ENCODE data around the gene TDRD10.

Gene TDRD10

DNA sequence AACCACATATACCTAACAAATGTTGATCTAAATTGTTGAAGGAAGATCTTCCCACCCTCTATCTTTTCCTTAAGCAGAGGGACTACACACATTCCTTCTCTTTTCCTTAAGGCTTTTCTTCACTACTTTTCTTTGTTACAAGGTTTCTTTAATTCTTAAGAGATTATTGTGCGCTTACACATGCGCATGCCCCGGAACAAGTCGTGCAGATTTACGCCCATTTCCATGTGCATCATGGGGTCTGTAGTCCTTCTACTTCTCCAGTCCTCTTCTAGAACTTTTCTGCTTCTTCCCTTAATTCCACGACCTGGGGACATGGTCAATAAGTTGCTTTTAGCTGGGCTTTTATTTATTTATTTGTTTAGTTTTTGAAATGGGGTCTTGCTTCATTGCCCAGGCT lies 63.9 kb downstream of the TDRD10 start:
- TF ChIP-seq, protein P1, sequence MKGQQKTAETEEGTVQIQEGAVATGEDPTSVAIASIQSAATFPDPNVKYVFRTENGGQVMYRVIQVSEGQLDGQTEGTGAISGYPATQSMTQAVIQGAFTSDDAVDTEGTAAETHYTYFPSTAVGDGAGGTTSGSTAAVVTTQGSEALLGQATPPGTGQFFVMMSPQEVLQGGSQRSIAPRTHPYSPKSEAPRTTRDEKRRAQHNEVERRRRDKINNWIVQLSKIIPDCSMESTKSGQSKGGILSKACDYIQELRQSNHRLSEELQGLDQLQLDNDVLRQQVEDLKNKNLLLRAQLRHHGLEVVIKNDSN (IDR thresholded peaks at IDR 0.05) = no peak
- TF ChIP-seq CREB1 (IDR thresholded peaks at IDR 0.05; ENCODE audit: low read depth) (no peak), YY1 (IDR thresholded peaks at IDR 0.05; ENCODE audit: low read depth) (no peak), EGR1 (IDR thresholded peaks at IDR 0.05) (no peak), EP300 (IDR thresholded peaks at IDR 0.05; ENCODE audit: borderline replicate concordance) (no peak), TAF1 (IDR thresholded peaks at IDR 0.05; ENCODE audit: low read depth) (no peak), NFIC (IDR thresholded peaks at IDR 0.05) (no peak), TEAD4 (IDR thresholded peaks at IDR 0.05) (no peak), ZBTB7A (IDR thresholded peaks at IDR 0.05; ENCODE audit: low read depth) (no peak)

DNA sequence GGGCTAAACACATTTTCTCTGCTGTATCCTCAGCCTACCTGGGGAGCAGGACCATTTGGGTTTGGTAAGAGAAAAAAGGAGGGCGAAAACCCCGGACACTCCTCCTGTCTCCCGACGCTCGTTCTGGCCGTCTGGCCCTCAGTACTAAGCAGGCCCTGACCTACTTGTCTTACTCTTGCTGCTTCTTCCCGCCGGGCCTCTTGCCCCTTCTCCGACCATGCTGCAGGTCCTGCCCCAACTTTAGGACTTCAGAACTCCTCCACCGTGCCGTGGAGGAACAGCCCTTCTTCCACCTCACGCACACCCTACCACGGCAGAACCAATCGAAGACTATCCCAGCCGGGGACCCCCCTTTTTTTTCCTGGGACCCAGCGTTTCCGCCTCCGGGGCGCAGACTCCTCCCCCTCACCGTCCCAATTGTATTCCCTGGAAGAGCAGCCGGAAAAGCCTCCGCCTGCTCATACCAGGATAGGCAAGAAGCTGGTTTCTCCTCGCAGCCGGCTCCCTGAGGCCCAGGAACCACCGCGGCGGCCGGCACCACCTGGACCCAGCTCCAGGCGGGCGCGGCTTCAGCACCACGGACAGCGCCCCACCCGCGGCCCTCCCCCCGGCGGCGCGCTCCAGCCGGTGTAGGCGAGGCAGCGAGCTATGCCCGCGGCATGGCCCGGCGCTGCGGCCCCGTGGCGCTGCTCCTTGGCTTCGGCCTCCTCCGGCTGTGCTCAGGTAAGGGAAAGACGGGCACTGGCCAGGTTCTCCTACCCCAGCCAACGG lies 65.6 kb downstream of the TDRD10 start, which contains the start of gene CHRNB2:
Gene CHRNB2, plus strand, starts transcription at position 393 of the 771 bp plus-strand sequence. Its CDS starts 267 bp downstream, at position 660.
- no peak for TF ChIP-seq EP300 (IDR thresholded peaks at IDR 0.05; ENCODE audit: borderline replicate concordance)
- no peak for TF ChIP-seq ZBTB7A (IDR thresholded peaks at IDR 0.05; ENCODE audit: low read depth)
- TF ChIP-seq NFIC (IDR thresholded peaks at IDR 0.05) = no peak
- TF ChIP-seq CEBPB (IDR thresholded peaks at IDR 0.05) = no peak
- TF ChIP-seq, protein P1 (IDR thresholded peaks at IDR 0.05) = peak; percentile 25; the same call in 1 of the 2 replicates
- no peak for TF ChIP-seq CREB1 (IDR thresholded peaks at IDR 0.05; ENCODE audit: low read depth)
- TF ChIP-seq, protein P2, sequence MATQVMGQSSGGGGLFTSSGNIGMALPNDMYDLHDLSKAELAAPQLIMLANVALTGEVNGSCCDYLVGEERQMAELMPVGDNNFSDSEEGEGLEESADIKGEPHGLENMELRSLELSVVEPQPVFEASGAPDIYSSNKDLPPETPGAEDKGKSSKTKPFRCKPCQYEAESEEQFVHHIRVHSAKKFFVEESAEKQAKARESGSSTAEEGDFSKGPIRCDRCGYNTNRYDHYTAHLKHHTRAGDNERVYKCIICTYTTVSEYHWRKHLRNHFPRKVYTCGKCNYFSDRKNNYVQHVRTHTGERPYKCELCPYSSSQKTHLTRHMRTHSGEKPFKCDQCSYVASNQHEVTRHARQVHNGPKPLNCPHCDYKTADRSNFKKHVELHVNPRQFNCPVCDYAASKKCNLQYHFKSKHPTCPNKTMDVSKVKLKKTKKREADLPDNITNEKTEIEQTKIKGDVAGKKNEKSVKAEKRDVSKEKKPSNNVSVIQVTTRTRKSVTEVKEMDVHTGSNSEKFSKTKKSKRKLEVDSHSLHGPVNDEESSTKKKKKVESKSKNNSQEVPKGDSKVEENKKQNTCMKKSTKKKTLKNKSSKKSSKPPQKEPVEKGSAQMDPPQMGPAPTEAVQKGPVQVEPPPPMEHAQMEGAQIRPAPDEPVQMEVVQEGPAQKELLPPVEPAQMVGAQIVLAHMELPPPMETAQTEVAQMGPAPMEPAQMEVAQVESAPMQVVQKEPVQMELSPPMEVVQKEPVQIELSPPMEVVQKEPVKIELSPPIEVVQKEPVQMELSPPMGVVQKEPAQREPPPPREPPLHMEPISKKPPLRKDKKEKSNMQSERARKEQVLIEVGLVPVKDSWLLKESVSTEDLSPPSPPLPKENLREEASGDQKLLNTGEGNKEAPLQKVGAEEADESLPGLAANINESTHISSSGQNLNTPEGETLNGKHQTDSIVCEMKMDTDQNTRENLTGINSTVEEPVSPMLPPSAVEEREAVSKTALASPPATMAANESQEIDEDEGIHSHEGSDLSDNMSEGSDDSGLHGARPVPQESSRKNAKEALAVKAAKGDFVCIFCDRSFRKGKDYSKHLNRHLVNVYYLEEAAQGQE (IDR thresholded peaks at IDR 0.05; ENCODE audit: low read depth) = peak; percentile 97
- TF ChIP-seq, protein P3, sequence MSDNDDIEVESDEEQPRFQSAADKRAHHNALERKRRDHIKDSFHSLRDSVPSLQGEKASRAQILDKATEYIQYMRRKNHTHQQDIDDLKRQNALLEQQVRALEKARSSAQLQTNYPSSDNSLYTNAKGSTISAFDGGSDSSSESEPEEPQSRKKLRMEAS (IDR thresholded peaks at IDR 0.05) = peak; percentile 50; the same call in 1 of the 2 replicates
- TF ChIP-seq TEAD4 (IDR thresholded peaks at IDR 0.05) = 0 out of 2 replicates have a peak, but pooled peaks have one; percentile 30

DNA sequence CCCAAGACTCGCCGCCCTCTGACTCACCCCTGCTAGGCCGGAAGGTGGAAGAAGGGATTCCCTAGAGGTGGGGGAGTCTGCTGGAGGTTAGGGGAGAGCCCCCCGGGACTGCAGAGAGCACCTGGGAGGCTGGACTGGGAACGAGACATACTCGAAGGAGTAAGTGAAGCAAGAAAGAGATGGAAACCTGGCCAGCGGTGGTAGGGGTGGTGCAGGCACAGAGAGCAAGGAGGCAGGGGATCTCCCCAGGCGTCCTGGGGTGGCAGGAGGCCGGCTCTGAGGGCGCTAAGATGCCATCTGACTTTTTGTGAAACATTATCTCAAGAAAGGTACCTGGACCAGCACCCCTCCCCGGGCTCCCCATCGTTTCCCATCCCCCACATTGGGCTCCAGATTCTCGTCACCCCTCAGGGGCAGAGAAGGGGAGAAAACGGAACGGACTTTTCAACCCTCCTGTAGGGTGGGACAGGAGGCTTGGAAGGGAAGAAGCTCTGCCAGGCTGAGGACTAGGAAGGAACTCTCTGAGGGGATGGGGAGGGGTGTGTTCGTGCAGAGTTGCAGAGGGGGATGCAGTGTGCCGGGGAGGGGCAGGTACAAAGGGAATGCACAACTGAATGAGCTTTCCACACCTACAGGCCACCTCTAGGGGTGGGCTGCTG lies 66.3 kb downstream of the TDRD10 start:
- TF ChIP-seq, protein P3 (IDR thresholded peaks at IDR 0.05) = no peak
- no peak for TF ChIP-seq CEBPB (IDR thresholded peaks at IDR 0.05)
- TF ChIP-seq YY1 (IDR thresholded peaks at IDR 0.05; ENCODE audit: low read depth) = no peak
- no peak for TF ChIP-seq TCF12 (IDR thresholded peaks at IDR 0.05; ENCODE audit: low read depth)
- TF ChIP-seq, protein P2 (IDR thresholded peaks at IDR 0.05; ENCODE audit: low read depth) = no peak
- TF ChIP-seq, protein P1 (IDR thresholded peaks at IDR 0.05) = no peak
- TF ChIP-seq RAD21 (IDR thresholded peaks at IDR 0.05; ENCODE audit: low read depth) = no peak
- TF ChIP-seq TAF1 (IDR thresholded peaks at IDR 0.05; ENCODE audit: low read depth) = no peak
- no peak for TF ChIP-seq FOXM1 (IDR thresholded peaks at IDR 0.05; ENCODE audit: borderline replicate concordance, low read depth)
- no peak for TF ChIP-seq CREB1 (IDR thresholded peaks at IDR 0.05; ENCODE audit: low read depth)
- no peak for TF ChIP-seq EGR1 (IDR thresholded peaks at IDR 0.05)
- no peak for TF ChIP-seq ZBTB7A (IDR thresholded peaks at IDR 0.05; ENCODE audit: low read depth)
- TF ChIP-seq NFIC (IDR thresholded peaks at IDR 0.05) = no peak
- TF ChIP-seq TEAD4 (IDR thresholded peaks at IDR 0.05) = no peak
- no peak for TF ChIP-seq EP300 (IDR thresholded peaks at IDR 0.05; ENCODE audit: borderline replicate concordance)

DNA sequence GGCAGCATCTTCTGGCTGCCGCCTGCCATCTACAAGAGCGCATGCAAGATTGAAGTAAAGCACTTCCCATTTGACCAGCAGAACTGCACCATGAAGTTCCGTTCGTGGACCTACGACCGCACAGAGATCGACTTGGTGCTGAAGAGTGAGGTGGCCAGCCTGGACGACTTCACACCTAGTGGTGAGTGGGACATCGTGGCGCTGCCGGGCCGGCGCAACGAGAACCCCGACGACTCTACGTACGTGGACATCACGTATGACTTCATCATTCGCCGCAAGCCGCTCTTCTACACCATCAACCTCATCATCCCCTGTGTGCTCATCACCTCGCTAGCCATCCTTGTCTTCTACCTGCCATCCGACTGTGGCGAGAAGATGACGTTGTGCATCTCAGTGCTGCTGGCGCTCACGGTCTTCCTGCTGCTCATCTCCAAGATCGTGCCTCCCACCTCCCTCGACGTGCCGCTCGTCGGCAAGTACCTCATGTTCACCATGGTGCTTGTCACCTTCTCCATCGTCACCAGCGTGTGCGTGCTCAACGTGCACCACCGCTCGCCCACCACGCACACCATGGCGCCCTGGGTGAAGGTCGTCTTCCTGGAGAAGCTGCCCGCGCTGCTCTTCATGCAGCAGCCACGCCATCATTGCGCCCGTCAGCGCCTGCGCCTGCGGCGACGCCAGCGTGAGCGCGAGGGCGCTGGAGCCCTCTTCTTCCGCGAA lies 69.4 kb downstream of the TDRD10 start:
- TF ChIP-seq TAF1 (IDR thresholded peaks at IDR 0.05; ENCODE audit: low read depth) (no peak), TEAD4 (IDR thresholded peaks at IDR 0.05) (no peak), YY1 (IDR thresholded peaks at IDR 0.05; ENCODE audit: low read depth) (no peak), EGR1 (IDR thresholded peaks at IDR 0.05) (no peak), EP300 (IDR thresholded peaks at IDR 0.05; ENCODE audit: borderline replicate concordance) (no peak), FOXM1 (IDR thresholded peaks at IDR 0.05; ENCODE audit: borderline replicate concordance, low read depth) (no peak)
- TF ChIP-seq, protein P3 (IDR thresholded peaks at IDR 0.05) = no peak

Data from Ishikawa (cell line).